GM21529 (cell line): ENCODE results near the gene BRD3.
A peak's percentile ranks its signal among the peaks of the same experiment; 100 is the strongest.

Experiments used
- ATAC-seq: cut with Tn5 transposase; IDR thresholded peaks from one replicate; pipeline ENCODE4 v1.9.1; 2021; ENCODE audit not compliant: unreplicated experiment

BRD3 gene

GRCh38 chr9:134024828-134025605 lies 42.8 kb downstream of the BRD3 start, which contains the start of gene BRD3OS:
TSS of gene BRD3OS (plus strand) at chr9:134025481. CDS start at chr9:134026748, 1,267 bp downstream.
- ATAC-seq, result peak; percentile 83

GRCh38 chr9:134024214-134024792 lies 43.5 kb downstream of the BRD3 start:
- no peak for ATAC-seq

- no peak for ATAC-seq
Measured at GRCh38 chr9:134014946-134015345, 52.9 kb downstream of the BRD3 start.

GRCh38 chr9:134011401-134011800 lies 56.4 kb downstream of the BRD3 start:
- no peak for ATAC-seq

- ATAC-seq, result no peak
Measured at GRCh38 chr9:134010310-134011173, 57.3 kb downstream of the BRD3 start.

GRCh38 chr9:134007571-134007970 lies 60.3 kb downstream of the BRD3 start:
- no peak for ATAC-seq

GRCh38 chr9:134007150-134007549 lies 60.7 kb downstream of the BRD3 start:
- ATAC-seq, result no peak

GRCh38 chr9:134005381-134005780 lies 62.4 kb downstream of the BRD3 start:
- no peak for ATAC-seq

GRCh38 chr9:134004881-134005280 lies 62.9 kb downstream of the BRD3 start:
- no peak for ATAC-seq

- ATAC-seq, result no peak
Measured at GRCh38 chr9:134004131-134004873, 63.5 kb downstream of the BRD3 start.

GRCh38 chr9:134003237-134003636 lies 64.6 kb downstream of the BRD3 start:
- ATAC-seq, result no peak

- no peak for ATAC-seq
Measured at GRCh38 chr9:134002796-134003195, 65.0 kb downstream of the BRD3 start.

- no peak for ATAC-seq
Measured at GRCh38 chr9:133999851-134000265, 68.0 kb downstream of the BRD3 start.

GRCh38 chr9:133998915-133999595 lies 68.8 kb downstream of the BRD3 start:
- ATAC-seq, result no peak

- ATAC-seq, result no peak
Measured at GRCh38 chr9:133997584-133997983, 70.2 kb downstream of the BRD3 start.

GRCh38 chr9:133996531-133997520 lies 71.0 kb downstream of the BRD3 start:
- ATAC-seq, result no peak

- no peak for ATAC-seq
Measured at GRCh38 chr9:133995012-133995896, 72.6 kb downstream of the BRD3 start.

- no peak for ATAC-seq
Measured at GRCh38 chr9:133994353-133995011, 73.3 kb downstream of the BRD3 start.
